Lower lobe of right lung (tissue), 2 donors: ENCODE results near the gene RPL7A. TPM values are rescaled to one million over a fixed set of nuclear protein-coding genes. Genes with fewer than 3 reads are reported as not detected.

Source experiments
- ATAC-seq, 2 donors: fragments of 200-7000 bp; cut with Tn5 transposase; one replicate each; pipeline ENCODE4 v1.9.1; 2020 to 2022; ENCODE audit warnings: mild to moderate bottlenecking in 2 of 2, moderate library complexity in 2 of 2
- DNase-seq: peaks from one replicate; pipeline ENCODE4 v3.0.0-alpha.2; 2020
- H3K27ac ChIP-seq: fragments of 200-600 bp; one replicate; pipeline ENCODE4 v1.8.0; 2022
- H3K27me3 ChIP-seq: fragments of 200-600 bp; one replicate; pipeline ENCODE4 v1.8.0; 2022; ENCODE audit warnings: low read depth
- H3K36me3 ChIP-seq: fragments of 200-600 bp; one replicate; pipeline ENCODE4 v1.8.0; 2022; ENCODE audit warnings: mild to moderate bottlenecking
- H3K4me1 ChIP-seq: fragments of 200-600 bp; one replicate; pipeline ENCODE4 v1.8.0; 2022
- H3K4me3 ChIP-seq: fragments of 200-600 bp; one replicate; pipeline ENCODE4 v1.8.0; 2022; ENCODE audit warnings: mild to moderate bottlenecking
- H3K9me3 ChIP-seq: fragments of 200-600 bp; one replicate; pipeline ENCODE4 v1.8.0; 2022
- CTCF ChIP-seq: fragments of 200-600 bp; IDR thresholded peaks from one replicate; pipeline ENCODE4 v1.8.0; 2022; ENCODE audit warnings: antibody characterized with exemption, mild to moderate bottlenecking
- intact Hi-C: fragments of 100-400 bp; cut with DNase I; formaldehyde crosslinking; loops from one replicate; pipeline ENCODE4 v1.11.0; 2022
- total RNA-seq: library from RNA; stranded (reverse); fragmentation: NEBNext Ultra II Directional; extraction: Animal tissue kit (Norgen Biotek cat#: 25700); gene quantifications from one replicate; pipeline ENCODE4 v1.2.1, GENCODE V29; 2021
- donor health status: DM: no; HTN: yes; CAD: no; lungs with severe emphysema.

The RPL7A gene
- total RNA-seq, 1 donor from 2014 or later, result 1,397 TPM

GRCh38 chr9:133346021-133346785 lies 1.8 kb upstream of the RPL7A start:
- intact Hi-C loops, result no loop called here
- DNase-seq, result peak; percentile 49
- Histone ChIP-seq H3K9me3 (no peaks in the 10 kb centered on the region), H3K27ac (peak overlapping the region; percentile 92), H3K27me3 (no peaks in the 10 kb centered on the region), H3K4me3 (peak overlapping the region; percentile 93), H3K4me1 (peaks cover 41% of the 10 kb centered on the region), H3K36me3 (peaks cover 75% of the 10 kb centered on the region)
- TF ChIP-seq CTCF, result no peak
- ATAC-seq, result no peak

GRCh38 chr9:133347515-133347984 lies 468 bp upstream of the RPL7A start:
- Histone ChIP-seq H3K27me3 (no peaks in the 10 kb centered on the region), H3K4me3 (peak overlapping the region; percentile 93), H3K27ac (peak overlapping the region; percentile 92), H3K4me1 (peaks cover 30% of the 10 kb centered on the region), H3K36me3 (peaks cover 75% of the 10 kb centered on the region), H3K9me3 (no peaks in the 10 kb centered on the region)
- peak; percentile 77 to 79 for ATAC-seq
- intact Hi-C loops, result no loop called here
- DNase-seq, result peak; percentile 59
- TF ChIP-seq CTCF, result no peak

- Histone ChIP-seq H3K36me3 (peaks cover 75% of the 10 kb centered on the region), H3K4me3 (peak overlapping the region; percentile 93), H3K27me3 (no peaks in the 10 kb centered on the region), H3K27ac (peak overlapping the region; percentile 92), H3K9me3 (no peaks in the 10 kb centered on the region), H3K4me1 (peaks cover 30% of the 10 kb centered on the region)
- intact Hi-C loops, result no loop called here
- no peak for TF ChIP-seq CTCF
- no peak for DNase-seq
- ATAC-seq, result no peak
Measured at GRCh38 chr9:133348718-133349573, 928 bp downstream of the RPL7A start.

GRCh38 chr9:133349965-133350616 lies 2.1 kb downstream of the RPL7A start:
- Histone ChIP-seq H3K36me3 (peaks cover 68% of the 10 kb centered on the region), H3K27me3 (no peaks in the 10 kb centered on the region), H3K9me3 (no peaks in the 10 kb centered on the region), H3K27ac (no peak overlapping the region), H3K4me1 (peaks cover 36% of the 10 kb centered on the region), H3K4me3 (no peak overlapping the region)
- DNase-seq (no peak), ATAC-seq (no peak)
- intact Hi-C loops, result no loop called here
- no peak for TF ChIP-seq CTCF

- Histone ChIP-seq H3K4me1 (peaks cover 38% of the 10 kb centered on the region), H3K4me3 (no peak overlapping the region), H3K27ac (no peak overlapping the region), H3K9me3 (no peaks in the 10 kb centered on the region), H3K36me3 (peaks cover 56% of the 10 kb centered on the region), H3K27me3 (no peaks in the 10 kb centered on the region)
- intact Hi-C loops, result no loop called here
- ATAC-seq (no peak), DNase-seq (no peak)
- no peak for TF ChIP-seq CTCF
Measured at GRCh38 chr9:133351526-133351907, 3.5 kb downstream of the RPL7A start.
